GM12878 (cell line): ENCODE data around the gene CYP26B1. TPM values are rescaled to one million over a fixed set of nuclear protein-coding genes. Genes with fewer than 3 reads are reported as not detected.

Experiments
- ATAC-seq: fragments of 200-7000 bp; cut with Tn5 transposase; 3 replicates; pipeline ENCODE4 v1.9.1; 2020; ENCODE audit warnings: mild to moderate bottlenecking, moderate library complexity
- BruUV-seq: library from RNA; stranded (reverse); fragments of 400-500 nt; replicated peaks from 2 replicates; lab custom pipeline; 2021; lab: Mats Ljungman, UMichigan
- CTCF ChIA-PET: fragments of 300-600 bp; sonication (Branson Sonifier 250); formaldehyde crosslinking; extraction: SDS; loops from one replicate; lab custom pipeline; 2021; ENCODE audit warnings: inconsistent platforms; lab: Yijun Ruan, JAX
- POLR2A ChIA-PET: fragments of 350-600 bp; formaldehyde crosslinking; extraction: SDS; loops from one replicate; lab custom pipeline; 2021; ENCODE audit warnings: inconsistent platforms; lab: Charles Lee
- RAD21 ChIA-PET: fragments of 300-600 bp; sonication (Branson Sonifier 250); formaldehyde crosslinking; loops from one replicate; lab custom pipeline; 2023; ENCODE audit warnings: antibody characterized with exemption; ENCODE audit not compliant: unreplicated experiment; lab: Charles Lee
- SMC1A ChIA-PET: fragments of 300-600 bp; sonication (Branson Sonifier 250); formaldehyde crosslinking; loops from one replicate; lab custom pipeline; 2023; ENCODE audit not compliant: unreplicated experiment, uncharacterized antibody; lab: Charles Lee
- DNase-seq: peaks from one replicate; pipeline ENCODE4 v3.0.0-alpha.2; 2011; ENCODE audit warnings: low read depth, low spot score
- FAIRE-seq: peaks from 3 replicates; lab custom pipeline; 2011; peaks lifted over from hg19 to GRCh38; lab: Jason Lieb, UNC
- H2AFZ ChIP-seq: 2 replicates; pipeline ENCODE4 v1.6.0; 2011; ENCODE audit warnings: low read depth, low read length, control low read depth; ENCODE audit not compliant: control insufficient read depth
- H3K27ac ChIP-seq: 2 replicates; pipeline ENCODE4 v1.5.1; 2011; ENCODE audit warnings: control low read depth; ENCODE audit not compliant: control insufficient read depth, insufficient read depth
- H3K27me3 ChIP-seq, 2 experiments: replicated peaks in 1 of 2; 2 replicates each; pipeline versions ENCODE4 v1.6.0 to v1.6.1; 2011; ENCODE audit warnings: low read length in 1 of 2; ENCODE audit not compliant: control insufficient read depth in 2 of 2, insufficient read depth in 2 of 2
- H3K36me3 ChIP-seq, 2 experiments: 2 replicates each; pipeline ENCODE4 v1.5.1; 2011; ENCODE audit warnings: low read length in 1 of 2; ENCODE audit not compliant: control insufficient read depth in 2 of 2, insufficient read depth in 2 of 2
- H3K4me1 ChIP-seq: 2 replicates; pipeline ENCODE4 v1.6.1; 2011; ENCODE audit warnings: mild to moderate bottlenecking, low read length, moderate library complexity, mixed read lengths; ENCODE audit not compliant: control insufficient read depth, insufficient read depth
- H3K4me2 ChIP-seq: 2 replicates; pipeline ENCODE4 v1.6.0; 2011; ENCODE audit warnings: control low read depth; ENCODE audit not compliant: control insufficient read depth, insufficient read depth
- H3K4me3 ChIP-seq: fragments of 200-600 bp; sonication (generic); 2 replicates; pipeline ENCODE4 v1.5.1; 2016
- H3K79me2 ChIP-seq: 2 replicates; pipeline ENCODE4 v1.6.0; 2011; ENCODE audit warnings: low read length; ENCODE audit not compliant: control insufficient read depth, insufficient read depth
- H3K9ac ChIP-seq: 2 replicates; pipeline ENCODE4 v1.8.0; 2011; ENCODE audit warnings: low read length, control low read depth, mixed read lengths; ENCODE audit not compliant: control insufficient read depth, insufficient read depth
- H3K9me3 ChIP-seq: replicated peaks from 3 replicates; pipeline ENCODE4 v1.5.1; 2011; ENCODE audit warnings: mild to moderate bottlenecking, low read length; ENCODE audit not compliant: control insufficient read depth, insufficient read depth
- H4K20me1 ChIP-seq: 2 replicates; pipeline ENCODE4 v1.6.0; 2011; ENCODE audit not compliant: control insufficient read depth, insufficient read depth
- BHLHE40 ChIP-seq, 2 experiments: fragments of 450-650 bp in 1 of 2; IDR thresholded peaks; 2 replicates each; pipeline ENCODE4 v1.6.1; 2011 to 2017; ENCODE audit warnings: low read depth in 2 of 2, borderline replicate concordance in 1 of 2, improper control_type of control experiment in 1 of 2, low read length in 1 of 2, mild to moderate bottlenecking in 1 of 2
- FOXK2 ChIP-seq: fragments of 450-650 bp; IDR thresholded peaks from 2 replicates; pipeline ENCODE4 v1.6.1; 2017; ENCODE audit warnings: mild to moderate bottlenecking, moderate library complexity
- WGBS: methylation state at CpG from one replicate; pipeline ENCODE4 v1.1.6; 2016; ENCODE audit warnings: low lambda C conversion rate; ENCODE audit not compliant: insufficient replicate concordance, insufficient coverage; ENCODE audit errors: missing lambda C conversion rate; 5-methylcytosine and 5-hydroxymethylcytosine counted together
- in situ Hi-C: fragments of 300-500 bp; cut with MboI; formaldehyde crosslinking; loops from 9 replicates; pipeline ENCODE4 v1.14.3; 2018; ENCODE audit warnings: mixed read lengths
- intact Hi-C: fragments of 100-400 bp; cut with micrococcal nuclease; formaldehyde crosslinking; loops from one replicate; pipeline ENCODE4 v1.14.2; 2022; ENCODE audit not compliant: unreplicated experiment
- polyA plus RNA-seq, 11 experiments: library from polyadenylated mRNA; depleted of rRNA in 4 of 11; unstranded in 6 of 11; stranded (reverse) in 5 of 11; fragments of >200 nt; fragmentation: Nextera tagmentation in 4 of 11; fragmentation: Illumina TruSeq in 1 of 11; extraction: Ambion mirVana in 4 of 11; extraction: Trizol in 1 of 11; gene quantifications; 1 replicate in 1 of 11; 2 replicates in 10 of 11; pipeline versions ENCODE4 v1.2.1 to v1.2.3, GENCODE V29; 2011 to 2016; ENCODE audit warnings: inconsistent platforms in 2 of 11, missing spikeins in 2 of 11, low read depth in 1 of 11
- total RNA-seq, 4 experiments: library from RNA; depleted of rRNA in 3 of 4; stranded (reverse); fragments of >200 nt in 3 of 4; fragmentation: Illumina TruSeq in 1 of 4; extraction: Trizol in 1 of 4; gene quantifications; 2 replicates each; pipeline versions ENCODE4 v1.2.1 to v1.2.3, GENCODE V29; 2013 to 2021
- TF ChIP-seq, protein P1 (sequence below): IDR thresholded peaks from 2 replicates; pipeline ENCODE4 v1.6.1; 2011; ENCODE audit warnings: borderline replicate concordance, low read depth, mild to moderate bottlenecking, moderate library complexity, low read length; ENCODE audit not compliant: insufficient read depth, poor library complexity, severe bottlenecking

CYP26B1 gene
- total and polyA plus RNA-seq, 10 of the 15 experiments (the other 5 are each of a cell fraction or from before 2014, with no cell fraction given), result not detected

DNA sequence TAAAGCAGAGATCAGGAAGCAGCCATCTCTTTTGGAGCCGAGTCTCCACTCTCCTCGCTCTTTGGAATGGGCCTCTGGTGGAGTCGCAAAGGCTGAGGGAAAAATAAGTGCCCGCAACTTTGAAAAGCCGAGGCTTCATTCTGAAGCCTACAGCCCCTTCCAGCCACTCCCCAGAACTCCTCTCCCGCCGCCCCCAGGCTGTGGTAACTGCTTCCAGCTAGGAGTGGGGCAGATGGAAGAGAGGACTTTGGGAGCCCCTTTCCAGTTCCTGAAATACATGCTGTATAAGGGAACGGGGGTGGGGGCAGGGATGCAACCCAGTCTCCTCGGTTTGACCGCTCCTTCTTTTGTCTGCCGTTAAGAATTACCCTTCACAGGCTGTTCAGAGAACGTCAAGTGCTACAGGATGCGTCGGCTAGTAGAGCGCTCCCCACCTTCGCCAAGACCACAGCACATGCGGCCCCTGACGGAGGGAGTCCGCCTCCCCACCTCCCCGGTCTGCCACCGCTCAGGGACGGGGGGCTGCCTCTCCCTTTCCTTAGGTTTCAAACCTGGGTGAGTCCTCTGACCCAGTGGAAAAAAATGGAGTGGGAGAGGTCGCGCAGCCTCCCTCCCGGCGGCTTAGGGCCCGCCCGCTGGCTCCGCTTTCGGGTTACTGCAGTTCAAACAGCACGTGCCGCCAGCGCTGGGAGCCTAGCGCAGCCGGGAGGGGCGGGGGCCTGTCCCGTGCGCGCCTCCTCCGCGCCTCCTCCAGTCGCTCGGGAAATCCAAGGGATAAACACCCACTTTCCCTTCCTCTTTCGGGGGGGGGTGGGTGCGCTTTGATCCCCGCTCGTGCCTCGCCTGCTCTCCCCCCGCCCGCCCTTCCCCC is 4.9 kb downstream of the CYP26B1 start:
- H4K20me1 ChIP-seq, result no peaks in the 10 kb centered on the region
- H3K9ac ChIP-seq, result no peak overlapping the region
- H3K79me2 ChIP-seq, result no peaks in the 10 kb centered on the region
- FAIRE-seq (no peak), ATAC-seq (no peak), DNase-seq (no peak)
- no peak overlapping the region for H2AFZ ChIP-seq
- H3K4me2 ChIP-seq, result no peak overlapping the region
- BruUV-seq, result no TSS peak
- ChIA-PET SMC1A (no interaction called here), CTCF (no interaction called here), POLR2A (no interaction called here), RAD21 (no interaction called here)
- H3K27me3 ChIP-seq, result peaks cover 4 to 12% of the 10 kb centered on the region in 2 experiments; a peak in 3 of 4 replicates
- TF ChIP-seq BHLHE40 (IDR thresholded peaks at IDR 0.05; ENCODE audit: borderline replicate concordance in 1 of 2, low read depth in 2 of 2, low read length in 1 of 2) (peak in 1 of 2 experiments; percentile 11; a peak in 1 of 4 replicates), FOXK2 (no peak)
- TF ChIP-seq, protein P1, sequence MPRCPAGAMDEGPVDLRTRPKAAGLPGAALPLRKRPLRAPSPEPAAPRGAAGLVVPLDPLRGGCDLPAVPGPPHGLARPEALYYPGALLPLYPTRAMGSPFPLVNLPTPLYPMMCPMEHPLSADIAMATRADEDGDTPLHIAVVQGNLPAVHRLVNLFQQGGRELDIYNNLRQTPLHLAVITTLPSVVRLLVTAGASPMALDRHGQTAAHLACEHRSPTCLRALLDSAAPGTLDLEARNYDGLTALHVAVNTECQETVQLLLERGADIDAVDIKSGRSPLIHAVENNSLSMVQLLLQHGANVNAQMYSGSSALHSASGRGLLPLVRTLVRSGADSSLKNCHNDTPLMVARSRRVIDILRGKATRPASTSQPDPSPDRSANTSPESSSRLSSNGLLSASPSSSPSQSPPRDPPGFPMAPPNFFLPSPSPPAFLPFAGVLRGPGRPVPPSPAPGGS, result no peak
- H3K36me3 ChIP-seq, result no peaks in the 10 kb centered on the region
- in situ Hi-C loops, result loop anchor here (25.0 kb wide), 1 partner anchor 856 kb away; no protein-coding TSS in a partner anchor
- no peaks in the 10 kb centered on the region; the same call in 2 of the 3 replicates for H3K9me3 ChIP-seq
- no peaks in the 10 kb centered on the region for H3K4me1 ChIP-seq
- no peak overlapping the region for H3K4me3 ChIP-seq
- WGBS, result 43% methylated on average over 24 of the region's 50 CpGs
- no peak overlapping the region for H3K27ac ChIP-seq
- intact Hi-C loops, result no loop called here
